ENCODE results near the gene TRIM62. TPM values are rescaled to one million over a fixed set of nuclear protein-coding genes. Genes with fewer than 3 reads are reported as not detected.

TRIM62 gene
- total and polyA plus RNA-seq, 4 donors: 0.60 to 1.3 (median 1.1) TPM

- TF ChIP-seq RXRA (IDR thresholded peaks at IDR 0.05) (no peak), FOXA2 (IDR thresholded peaks at IDR 0.05) (no peak), ATF3 (IDR thresholded peaks at IDR 0.05) (no peak)
Measured at GRCh38 chr1:33190701-33191100, 8.9 kb upstream of the TRIM62 start (continued).

- Histone ChIP-seq H3K4me1 (ENCODE audit: control insufficient read depth in 4 of 4, insufficient read depth in 4 of 4, low read length in 3 of 4) (no peaks in the 10 kb centered on the region), H3K9ac (ENCODE audit: low read depth in 1 of 2, low read length in 2 of 2) (no peak overlapping the region)
- WGBS: 89% methylated on average over 6 of the region's 6 CpGs
Measured at GRCh38 chr1:33188572-33189275, 6.9 kb upstream of the TRIM62 start.

More at GRCh38 chr1:33188572-33189275, 6.9 kb upstream of the TRIM62 start:
- Histone ChIP-seq H3K27me3 (ENCODE audit: control insufficient read depth in 4 of 4, insufficient read depth in 4 of 4, low read length in 3 of 4) (no peaks in the 10 kb centered on the region), H3K9me3 (ENCODE audit: control insufficient read depth in 4 of 4, low read length in 3 of 4) (no peaks in the 10 kb centered on the region), H3K4me3 (ENCODE audit: low read depth in 1 of 3, low read length in 3 of 3) (no peak overlapping the region), H3K36me3 (ENCODE audit: control insufficient read depth in 4 of 4, insufficient read depth in 3 of 4, low read depth in 1 of 4, low read length in 3 of 4) (no peaks in the 10 kb centered on the region), H3K27ac (ENCODE audit: low read depth in 1 of 2, low read length in 2 of 2) (no peak overlapping the region)
- no peak for TF ChIP-seq EGR1 (IDR thresholded peaks at IDR 0.05; ENCODE audit: low read depth in 2 of 2)
- TF ChIP-seq FOXA2 (IDR thresholded peaks at IDR 0.05): no peak
- TF ChIP-seq JUND (IDR thresholded peaks at IDR 0.05): no peak
- TF ChIP-seq REST (IDR thresholded peaks at IDR 0.05): no peak
- TF ChIP-seq CTCF (IDR thresholded peaks at IDR 0.05; ENCODE audit: low read depth, low read length, missing input control): no peak
- TF ChIP-seq HNF4A (conservative IDR thresholded peaks at IDR 0.05): no peak
- no peak for TF ChIP-seq ATF3 (IDR thresholded peaks at IDR 0.05)
- TF ChIP-seq HNF4G (IDR thresholded peaks at IDR 0.05): no peak
- TF ChIP-seq YY1 (IDR thresholded peaks at IDR 0.05): no peak
- no peak for TF ChIP-seq RAD21 (IDR thresholded peaks at IDR 0.05)
- no peak for TF ChIP-seq NR2F2 (IDR thresholded peaks at IDR 0.05)
- no peak for TF ChIP-seq RXRA (IDR thresholded peaks at IDR 0.05)
- no peak for TF ChIP-seq SP1 (IDR thresholded peaks at IDR 0.05)
- no peak for DNase-seq (ENCODE audit: low spot score)
